ENCODE measurements around the gene SULT1E1.

GRCh38 chr4:69833251-69833650 lies 26.7 kb downstream of the SULT1E1 start:
- TF ChIP-seq, protein P1, sequence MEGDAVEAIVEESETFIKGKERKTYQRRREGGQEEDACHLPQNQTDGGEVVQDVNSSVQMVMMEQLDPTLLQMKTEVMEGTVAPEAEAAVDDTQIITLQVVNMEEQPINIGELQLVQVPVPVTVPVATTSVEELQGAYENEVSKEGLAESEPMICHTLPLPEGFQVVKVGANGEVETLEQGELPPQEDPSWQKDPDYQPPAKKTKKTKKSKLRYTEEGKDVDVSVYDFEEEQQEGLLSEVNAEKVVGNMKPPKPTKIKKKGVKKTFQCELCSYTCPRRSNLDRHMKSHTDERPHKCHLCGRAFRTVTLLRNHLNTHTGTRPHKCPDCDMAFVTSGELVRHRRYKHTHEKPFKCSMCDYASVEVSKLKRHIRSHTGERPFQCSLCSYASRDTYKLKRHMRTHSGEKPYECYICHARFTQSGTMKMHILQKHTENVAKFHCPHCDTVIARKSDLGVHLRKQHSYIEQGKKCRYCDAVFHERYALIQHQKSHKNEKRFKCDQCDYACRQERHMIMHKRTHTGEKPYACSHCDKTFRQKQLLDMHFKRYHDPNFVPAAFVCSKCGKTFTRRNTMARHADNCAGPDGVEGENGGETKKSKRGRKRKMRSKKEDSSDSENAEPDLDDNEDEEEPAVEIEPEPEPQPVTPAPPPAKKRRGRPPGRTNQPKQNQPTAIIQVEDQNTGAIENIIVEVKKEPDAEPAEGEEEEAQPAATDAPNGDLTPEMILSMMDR (IDR thresholded peaks at IDR 0.05): no peak
- TF ChIP-seq POLR2A (IDR thresholded peaks at IDR 0.05): no peak
